ENCODE measurements around the gene GFOD1.

- no peak for TF ChIP-seq CTCF (conservative IDR thresholded peaks at IDR 0.05 in 1 of 2, IDR thresholded peaks at IDR 0.05 in 1 of 2; ENCODE audit: low read depth in 1 of 2, low read length in 2 of 2)
- TF ChIP-seq EZH2 (IDR thresholded peaks at IDR 0.05; ENCODE audit: low read length, missing control alignments): no peak
Measured at GRCh38 chr6:13355999-13356785, 131.2 kb downstream of the GFOD1 start.

Data from fibroblast of lung (primary cell).